Fibroblast of lung (primary cell): Measurements from ENCODE around the gene NKD2. TPM values are rescaled to one million over a fixed set of nuclear protein-coding genes. Genes with fewer than 3 reads are reported as not detected.

Experiments used
- DNase-seq, 2 donors: peaks; one replicate each; pipeline versions ENCODE4 v3.0.0 to v3.0.0-alpha.2; 2010; ENCODE audit warnings: low read depth in 2 of 2
- H2AFZ ChIP-seq: 2 replicates; pipeline ENCODE4 v1.5.1; 2012; ENCODE audit warnings: low read length, control low read depth, inconsistent platforms
- H3K27ac ChIP-seq: 2 replicates; pipeline ENCODE4 v1.5.1; 2011; ENCODE audit warnings: low read length, control low read depth; ENCODE audit not compliant: insufficient read depth
- H3K27me3 ChIP-seq: 2 replicates; pipeline ENCODE4 v1.5.1; 2011; ENCODE audit warnings: mild to moderate bottlenecking, low read length; ENCODE audit not compliant: control insufficient read depth, insufficient read depth
- H3K36me3 ChIP-seq: 2 replicates; pipeline ENCODE4 v1.5.1; 2011; ENCODE audit warnings: low read length; ENCODE audit not compliant: control insufficient read depth, insufficient read depth
- H3K4me1 ChIP-seq: 2 replicates; pipeline ENCODE4 v1.5.1; 2011; ENCODE audit warnings: low read length; ENCODE audit not compliant: control insufficient read depth, insufficient read depth; ENCODE audit errors: extremely low read depth
- H3K4me2 ChIP-seq: 2 replicates; pipeline ENCODE4 v1.5.1; 2011; ENCODE audit warnings: low read length, control low read depth; ENCODE audit not compliant: insufficient read depth; ENCODE audit errors: extremely low read depth
- H3K4me3 ChIP-seq, 4 experiments: fragments of 200-600 bp in 1 of 4; sonication (generic) in 1 of 4; replicated peaks in 1 of 4; 2 replicates each; pipeline ENCODE4 v1.5.1; 2011 to 2016; ENCODE audit warnings: low read length in 4 of 4, low read depth in 3 of 4, mild to moderate bottlenecking in 3 of 4, control low read depth in 2 of 4, inconsistent platforms in 1 of 4, mixed read lengths in 1 of 4; ENCODE audit not compliant: insufficient read depth in 1 of 4; ENCODE audit errors: control extremely low read depth in 1 of 4
- H3K79me2 ChIP-seq: 2 replicates; pipeline ENCODE4 v1.5.1; 2012; ENCODE audit warnings: mild to moderate bottlenecking, low read length, inconsistent platforms; ENCODE audit not compliant: control insufficient read depth, insufficient read depth
- H3K9ac ChIP-seq: 2 replicates; pipeline ENCODE4 v1.5.1; 2011; ENCODE audit warnings: mild to moderate bottlenecking, low read length, control low read depth; ENCODE audit not compliant: insufficient read depth
- H3K9me3 ChIP-seq: 2 replicates; pipeline ENCODE4 v1.5.1; 2012; ENCODE audit warnings: low read depth, low read length; ENCODE audit not compliant: control insufficient read depth, insufficient read depth
- H4K20me1 ChIP-seq: 2 replicates; pipeline ENCODE4 v1.5.1; 2011; ENCODE audit warnings: low read length; ENCODE audit not compliant: control insufficient read depth, insufficient read depth; ENCODE audit errors: extremely low read depth
- CTCF ChIP-seq, 2 donors: IDR thresholded peaks in 1 of 2; conservative IDR thresholded peaks in 1 of 2; 1 replicate in 1 of 2; 2 replicates in 1 of 2; pipeline ENCODE4 v1.5.1; 2011 to 2012; ENCODE audit warnings: low read length in 2 of 2, control low read depth in 1 of 2, inconsistent platforms in 1 of 2, low read depth in 1 of 2, mild to moderate bottlenecking in 1 of 2
- EZH2 ChIP-seq: IDR thresholded peaks from 2 replicates; pipeline ENCODE4 v1.5.1; 2012; ENCODE audit warnings: low read length, control low read depth, mild to moderate bottlenecking; ENCODE audit errors: missing control alignments
- polyA plus RNA-seq, 2 donors: library from polyadenylated mRNA; depleted of rRNA in 1 of 2; stranded (reverse) in 1 of 2; unstranded in 1 of 2; fragments of >200 nt; gene quantifications; 2 replicates each; pipeline ENCODE4 v1.2.1, GENCODE V29; 2011 to 2012; ENCODE audit warnings: missing spikeins in 1 of 2
- total RNA-seq: library from RNA; depleted of rRNA; stranded (reverse); fragments of >200 nt; gene quantifications from 2 replicates; pipeline ENCODE4 v1.2.1, GENCODE V29; 2014

The NKD2 gene
- total and polyA plus RNA-seq, 2 donors (not counting 1 experiment from before 2014, with no cell fraction given): under 0.01 TPM; not detected in 1

DNA sequence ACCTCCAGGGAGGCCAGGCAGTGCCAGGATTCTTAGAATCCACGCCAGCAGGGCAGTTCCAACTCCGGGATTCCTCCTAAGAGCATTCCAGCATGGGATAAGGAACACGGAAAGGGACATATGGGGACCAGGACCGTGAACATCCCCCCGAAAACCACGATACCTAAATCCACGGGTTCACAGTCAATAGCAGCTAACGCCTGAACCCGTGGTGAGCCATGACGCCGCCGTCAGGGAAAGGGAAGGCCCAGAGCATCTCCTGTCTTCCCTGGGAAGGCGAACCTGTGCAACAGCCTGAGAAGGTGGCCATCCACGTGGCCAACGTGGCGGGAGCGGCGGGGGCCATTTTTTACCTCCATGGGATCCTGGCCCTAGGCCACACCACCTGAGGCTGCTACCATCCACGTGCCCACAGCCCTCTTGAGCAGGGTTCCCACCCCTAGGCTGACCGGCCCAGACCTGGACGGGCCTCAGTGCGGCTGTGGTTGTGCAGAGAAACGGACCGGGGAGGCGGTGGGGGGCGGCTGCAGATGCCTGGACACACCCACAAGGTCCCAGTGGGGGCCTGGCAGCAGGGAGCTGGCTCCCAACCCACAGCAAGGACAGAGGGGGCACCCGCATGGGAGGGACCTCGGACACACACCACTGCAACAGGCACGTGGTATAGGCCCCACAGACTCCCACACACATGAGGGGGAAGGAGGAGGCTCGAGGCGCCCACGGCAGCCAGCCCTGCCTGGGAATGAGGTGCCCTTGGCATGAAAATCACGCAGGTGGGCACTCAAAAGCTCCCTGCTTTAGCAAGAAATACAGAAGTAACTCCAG is 60.5 kb downstream of the NKD2 start:
- H4K20me1 ChIP-seq: no peaks in the 10 kb centered on the region
- no peak overlapping the region for H3K9ac ChIP-seq
- no peak overlapping the region for H3K4me2 ChIP-seq
- no peak overlapping the region for H2AFZ ChIP-seq
- peaks cover 1% of the 10 kb centered on the region for H3K36me3 ChIP-seq
- H3K4me3 ChIP-seq: no peak overlapping the region
- H3K79me2 ChIP-seq: no peaks in the 10 kb centered on the region
- no peaks in the 10 kb centered on the region for H3K9me3 ChIP-seq
- DNase-seq: no peak
- TF ChIP-seq CTCF (conservative IDR thresholded peaks at IDR 0.05 in 1 of 2, IDR thresholded peaks at IDR 0.05 in 1 of 2; ENCODE audit: low read depth in 1 of 2, low read length in 2 of 2): no peak
- H3K27ac ChIP-seq: no peak overlapping the region
- H3K4me1 ChIP-seq: no peaks in the 10 kb centered on the region
- H3K27me3 ChIP-seq: no peaks in the 10 kb centered on the region

DNA sequence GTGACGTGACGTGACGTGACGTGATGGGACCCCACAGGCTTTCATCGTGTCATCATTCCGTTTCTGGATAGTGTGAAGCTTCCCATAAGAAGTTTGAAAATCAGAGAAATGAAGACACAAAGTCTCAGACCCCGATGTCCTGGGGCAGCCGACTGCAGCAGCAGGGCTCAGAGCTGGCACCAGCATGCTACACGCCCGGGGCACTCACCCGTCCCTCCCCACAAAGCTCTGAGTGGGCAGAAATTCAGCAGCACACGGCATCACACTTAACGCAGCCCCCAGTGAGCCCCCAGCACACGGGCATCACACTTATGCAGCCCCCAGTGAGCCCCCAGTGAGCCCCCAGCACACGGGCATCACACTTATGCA is 61.1 kb downstream of the NKD2 start:
- H3K9ac ChIP-seq: no peak overlapping the region
- no peak for DNase-seq
- no peaks in the 10 kb centered on the region for H3K9me3 ChIP-seq
- no peak overlapping the region for H2AFZ ChIP-seq
- no peak overlapping the region for H3K27ac ChIP-seq
- no peaks in the 10 kb centered on the region for H4K20me1 ChIP-seq
- TF ChIP-seq CTCF (conservative IDR thresholded peaks at IDR 0.05 in 1 of 2, IDR thresholded peaks at IDR 0.05 in 1 of 2; ENCODE audit: low read depth in 1 of 2, low read length in 2 of 2) (no peak), EZH2 (no peak)
- H3K4me3 ChIP-seq: no peak overlapping the region
- no peaks in the 10 kb centered on the region for H3K27me3 ChIP-seq
- no peaks in the 10 kb centered on the region for H3K4me1 ChIP-seq
- peaks cover 1% of the 10 kb centered on the region for H3K36me3 ChIP-seq
- H3K79me2 ChIP-seq: no peaks in the 10 kb centered on the region
- no peak overlapping the region for H3K4me2 ChIP-seq

- H3K79me2 ChIP-seq: no peaks in the 10 kb centered on the region
- DNase-seq: no peak
- H3K27me3 ChIP-seq: no peaks in the 10 kb centered on the region
- no peaks in the 10 kb centered on the region for H3K4me1 ChIP-seq
- peaks cover 1% of the 10 kb centered on the region for H3K36me3 ChIP-seq
- TF ChIP-seq CTCF (conservative IDR thresholded peaks at IDR 0.05 in 1 of 2, IDR thresholded peaks at IDR 0.05 in 1 of 2; ENCODE audit: low read depth in 1 of 2, low read length in 2 of 2) (no peak), EZH2 (no peak)
- no peaks in the 10 kb centered on the region for H3K9me3 ChIP-seq
- H3K27ac ChIP-seq: no peak overlapping the region
- H2AFZ ChIP-seq: no peak overlapping the region
- no peak overlapping the region for H3K9ac ChIP-seq
- no peaks in the 10 kb centered on the region for H4K20me1 ChIP-seq
- no peak overlapping the region for H3K4me2 ChIP-seq
- H3K4me3 ChIP-seq: no peak overlapping the region
These were observed 64.9 kb downstream of the NKD2 start for GRCh38 chr5:1073239-1074102.
